ENCODE data around the gene GRIK4.

Gene GRIK4

GRCh38 chr11:120966840-120967239 lies 455.3 kb downstream of the GRIK4 start:
- no peak for TF ChIP-seq CTCF (IDR thresholded peaks at IDR 0.05; ENCODE audit: low read depth, low read length, missing control alignments)
- H3K4me3 ChIP-seq (ENCODE audit: low read depth, low read length), result no peak overlapping the region
- no peak for DNase-seq (ENCODE audit: low read depth)

- DNase-seq (ENCODE audit: low read depth), result no peak
- no peak for TF ChIP-seq CTCF (IDR thresholded peaks at IDR 0.05; ENCODE audit: low read depth, low read length, missing control alignments)
Measured at GRCh38 chr11:120969993-120970392, 458.4 kb downstream of the GRIK4 start.

DNA sequence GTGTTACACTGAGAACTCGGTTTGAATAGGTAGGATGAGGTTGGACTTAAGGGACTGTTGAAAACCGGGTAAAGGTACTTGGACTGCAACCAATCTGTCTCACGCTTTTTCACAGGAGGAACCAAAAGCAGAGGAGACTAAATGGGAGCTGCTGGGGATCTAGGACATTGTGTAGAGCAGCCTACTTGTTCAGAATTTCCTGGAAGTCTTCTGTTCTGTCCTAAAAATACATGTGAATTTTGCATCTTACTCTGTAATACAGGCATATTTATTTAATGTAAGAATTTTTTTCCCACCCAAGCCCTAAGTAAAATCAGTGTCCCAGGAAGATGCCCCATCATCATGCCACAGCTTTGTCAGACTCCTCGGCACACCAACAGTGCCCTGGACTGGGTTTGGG lies 460.3 kb downstream of the GRIK4 start:
- H3K4me3 ChIP-seq (ENCODE audit: low read depth, low read length), result no peak overlapping the region
- TF ChIP-seq CTCF (IDR thresholded peaks at IDR 0.05; ENCODE audit: low read depth, low read length, missing control alignments), result no peak
- DNase-seq (ENCODE audit: low read depth), result no peak

More at GRCh38 chr11:120969993-120970392, 458.4 kb downstream of the GRIK4 start:
- H3K4me3 ChIP-seq (ENCODE audit: low read depth, low read length), result no peak overlapping the region

DNA sequence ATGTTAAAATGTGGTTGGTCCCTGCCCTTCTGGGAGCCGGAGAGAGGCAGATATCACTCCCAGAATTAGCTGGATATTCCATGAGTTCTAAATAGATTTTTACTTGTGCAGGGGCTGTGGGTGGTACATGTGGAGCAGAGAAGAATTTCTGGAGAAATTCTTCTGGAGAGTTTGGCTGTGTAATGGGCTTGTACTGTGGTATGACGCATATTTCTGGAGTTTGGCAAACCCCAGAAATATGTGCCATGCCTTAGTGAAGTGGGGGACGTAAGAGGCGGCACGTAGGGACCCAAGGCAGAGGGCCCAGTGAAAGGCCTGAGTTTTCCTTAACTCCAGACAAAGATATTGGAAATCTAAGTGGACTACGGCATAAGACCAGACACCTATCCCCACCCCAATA lies 461.1 kb downstream of the GRIK4 start:
- no peak overlapping the region for H3K4me3 ChIP-seq (ENCODE audit: low read depth, low read length)
- no peak for DNase-seq (ENCODE audit: low read depth)
- TF ChIP-seq CTCF (IDR thresholded peaks at IDR 0.05; ENCODE audit: low read depth, low read length, missing control alignments), result no peak

DNA sequence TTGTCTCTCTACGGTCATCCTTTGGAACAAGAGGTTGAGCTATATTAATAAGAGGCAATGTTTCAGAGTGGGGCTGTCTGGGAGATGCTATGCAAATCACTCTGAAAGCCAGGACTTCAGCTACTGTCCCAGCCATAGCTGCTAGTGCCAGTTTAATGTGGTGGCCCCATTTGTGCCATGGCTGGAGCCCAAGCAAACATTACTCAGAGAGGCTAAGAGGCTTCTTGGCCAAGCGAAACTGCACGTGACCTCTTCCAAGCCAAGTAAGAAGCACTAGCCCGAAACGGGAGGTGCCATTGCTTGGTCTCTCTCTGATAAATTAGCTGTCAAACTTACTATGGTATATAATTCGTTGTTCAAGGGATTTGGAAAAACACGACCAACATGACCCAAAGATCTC lies 462.0 kb downstream of the GRIK4 start:
- DNase-seq (ENCODE audit: low read depth), result no peak
- no peak overlapping the region for H3K4me3 ChIP-seq (ENCODE audit: low read depth, low read length)
- no peak for TF ChIP-seq CTCF (IDR thresholded peaks at IDR 0.05; ENCODE audit: low read depth, low read length, missing control alignments)

DNA sequence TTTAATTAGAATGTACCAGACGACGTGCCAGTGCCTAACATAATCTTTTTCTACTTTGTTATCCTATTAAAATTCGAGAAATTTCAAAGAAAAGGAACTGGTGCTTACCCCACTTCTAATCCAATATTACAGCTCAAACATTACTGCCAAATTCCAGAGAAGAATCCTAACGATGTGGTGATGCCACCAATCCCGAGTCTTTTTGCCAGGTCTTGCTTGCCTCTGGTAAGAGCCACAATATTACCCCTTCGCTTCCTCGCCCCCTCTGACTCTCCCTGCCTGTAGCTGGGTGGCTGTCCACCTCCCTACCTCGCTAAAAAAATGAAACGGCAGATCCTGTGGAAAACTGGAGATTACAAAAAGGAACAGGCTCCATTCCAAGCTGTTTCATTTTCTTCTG lies 462.9 kb downstream of the GRIK4 start:
- TF ChIP-seq CTCF (IDR thresholded peaks at IDR 0.05; ENCODE audit: low read depth, low read length, missing control alignments), result no peak
- H3K4me3 ChIP-seq (ENCODE audit: low read depth, low read length), result no peak overlapping the region

GRCh38 chr11:120974965-120975364 lies 463.4 kb downstream of the GRIK4 start:
- TF ChIP-seq CTCF (IDR thresholded peaks at IDR 0.05; ENCODE audit: low read depth, low read length, missing control alignments), result no peak
- no peak overlapping the region for H3K4me3 ChIP-seq (ENCODE audit: low read depth, low read length)
- no peak for DNase-seq (ENCODE audit: low read depth)

More for the DNA sequence above, 462.9 kb downstream of the GRIK4 start:
- DNase-seq (ENCODE audit: low read depth), result no peak
